ENCODE data around the gene TOMT.

DNA sequence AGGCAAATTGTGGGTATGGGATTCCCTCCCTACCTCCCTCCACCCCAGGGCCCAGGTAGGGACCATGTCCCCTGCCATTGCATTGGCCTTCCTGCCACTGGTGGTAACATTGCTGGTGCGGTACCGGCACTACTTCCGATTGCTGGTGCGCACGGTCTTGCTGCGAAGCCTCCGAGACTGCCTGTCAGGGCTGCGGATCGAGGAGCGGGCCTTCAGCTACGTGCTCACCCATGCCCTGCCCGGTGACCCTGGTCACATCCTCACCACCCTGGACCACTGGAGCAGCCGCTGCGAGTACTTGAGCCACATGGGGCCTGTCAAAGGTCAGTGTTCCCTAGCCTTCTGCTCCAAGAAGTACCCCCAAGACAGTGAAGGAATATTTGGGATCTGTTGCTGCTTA is at the start of gene TOMT:
- TF ChIP-seq, protein P1, sequence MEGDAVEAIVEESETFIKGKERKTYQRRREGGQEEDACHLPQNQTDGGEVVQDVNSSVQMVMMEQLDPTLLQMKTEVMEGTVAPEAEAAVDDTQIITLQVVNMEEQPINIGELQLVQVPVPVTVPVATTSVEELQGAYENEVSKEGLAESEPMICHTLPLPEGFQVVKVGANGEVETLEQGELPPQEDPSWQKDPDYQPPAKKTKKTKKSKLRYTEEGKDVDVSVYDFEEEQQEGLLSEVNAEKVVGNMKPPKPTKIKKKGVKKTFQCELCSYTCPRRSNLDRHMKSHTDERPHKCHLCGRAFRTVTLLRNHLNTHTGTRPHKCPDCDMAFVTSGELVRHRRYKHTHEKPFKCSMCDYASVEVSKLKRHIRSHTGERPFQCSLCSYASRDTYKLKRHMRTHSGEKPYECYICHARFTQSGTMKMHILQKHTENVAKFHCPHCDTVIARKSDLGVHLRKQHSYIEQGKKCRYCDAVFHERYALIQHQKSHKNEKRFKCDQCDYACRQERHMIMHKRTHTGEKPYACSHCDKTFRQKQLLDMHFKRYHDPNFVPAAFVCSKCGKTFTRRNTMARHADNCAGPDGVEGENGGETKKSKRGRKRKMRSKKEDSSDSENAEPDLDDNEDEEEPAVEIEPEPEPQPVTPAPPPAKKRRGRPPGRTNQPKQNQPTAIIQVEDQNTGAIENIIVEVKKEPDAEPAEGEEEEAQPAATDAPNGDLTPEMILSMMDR (IDR thresholded peaks at IDR 0.05; ENCODE audit: poor library complexity): no peak
- TF ChIP-seq EZH2 (IDR thresholded peaks at IDR 0.05; ENCODE audit: borderline replicate concordance) (no peak), EZH2phosphoT487 (IDR thresholded peaks at IDR 0.05; ENCODE audit: low read depth, severe bottlenecking, unreplicated experiment) (no peak)

All from hepatocyte (in vitro differentiated cells).